Measurements from ENCODE around the gene JMJD6. TPM values are rescaled to one million over a fixed set of nuclear protein-coding genes. Genes with fewer than 3 reads are reported as not detected.

JMJD6 gene
- total and polyA plus RNA-seq, 2 of the 8 experiments (the other 6 are each of a cell fraction or from before 2014, with no cell fraction given): 8.6 to 18.6 TPM

DNA sequence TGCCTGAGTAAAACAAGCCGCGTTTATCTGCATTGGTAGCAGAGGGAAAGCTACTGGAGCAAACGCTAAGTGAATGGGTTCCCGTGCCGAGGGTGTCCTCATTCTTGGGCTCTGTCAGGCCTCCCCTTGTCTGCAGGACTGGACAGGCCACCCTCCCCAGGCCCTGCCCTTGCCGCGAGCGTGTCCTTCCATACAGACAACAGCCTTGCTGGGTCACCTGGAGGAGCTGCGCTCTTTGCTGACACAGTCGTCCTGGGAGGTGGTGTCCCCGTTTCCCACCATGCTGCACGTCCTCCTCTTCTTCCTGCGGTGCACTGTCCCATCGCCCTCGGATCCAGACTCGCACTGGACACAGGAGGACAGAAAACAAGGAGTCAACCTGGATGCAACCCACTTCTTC is 7.9 kb downstream of the JMJD6 start:
- CTCF ChIA-PET (ENCODE audit: partially characterized antibody): interaction anchor here (0.6 to 10.2 kb wide), 6 partner anchors 10 to 903 kb away, joined by 3 to 155 read pairs (median 4); no protein-coding TSS in a partner anchor
- TF ChIP-seq POU5F1 (IDR thresholded peaks at IDR 0.05; ENCODE audit: low read depth, low read length) (no peak), CHD2 (IDR thresholded peaks at IDR 0.05; ENCODE audit: low read length) (no peak), EGR1 (IDR thresholded peaks at IDR 0.05; ENCODE audit: borderline replicate concordance, low read depth, low read length) (no peak), SIN3A (conservative IDR thresholded peaks at IDR 0.05 in 1 of 2, IDR thresholded peaks at IDR 0.05 in 1 of 2; ENCODE audit: low read depth in 1 of 2, low read length in 2 of 2) (no peak), EP300 (IDR thresholded peaks at IDR 0.05; ENCODE audit: borderline replicate concordance in 1 of 2, low read depth in 2 of 2, low read length in 2 of 2) (no peak), BRCA1 (IDR thresholded peaks at IDR 0.05; ENCODE audit: low read depth, low read length) (no peak), SIX5 (IDR thresholded peaks at IDR 0.05; ENCODE audit: low read depth, low read length) (no peak), CTBP2 (IDR thresholded peaks at IDR 0.05; ENCODE audit: borderline replicate concordance, insufficient read depth, insufficient read length, low read length) (no peak), ZNF274 (IDR thresholded peaks at IDR 0.05; ENCODE audit: borderline replicate concordance, extremely low read depth, low read length) (no peak), NRF1 (IDR thresholded peaks at IDR 0.05; ENCODE audit: low read depth, low read length) (no peak), SP1 (IDR thresholded peaks at IDR 0.05; ENCODE audit: low read depth, low read length) (no peak), CREB1 (IDR thresholded peaks at IDR 0.05) (no peak)
- TF ChIP-seq, protein P1, sequence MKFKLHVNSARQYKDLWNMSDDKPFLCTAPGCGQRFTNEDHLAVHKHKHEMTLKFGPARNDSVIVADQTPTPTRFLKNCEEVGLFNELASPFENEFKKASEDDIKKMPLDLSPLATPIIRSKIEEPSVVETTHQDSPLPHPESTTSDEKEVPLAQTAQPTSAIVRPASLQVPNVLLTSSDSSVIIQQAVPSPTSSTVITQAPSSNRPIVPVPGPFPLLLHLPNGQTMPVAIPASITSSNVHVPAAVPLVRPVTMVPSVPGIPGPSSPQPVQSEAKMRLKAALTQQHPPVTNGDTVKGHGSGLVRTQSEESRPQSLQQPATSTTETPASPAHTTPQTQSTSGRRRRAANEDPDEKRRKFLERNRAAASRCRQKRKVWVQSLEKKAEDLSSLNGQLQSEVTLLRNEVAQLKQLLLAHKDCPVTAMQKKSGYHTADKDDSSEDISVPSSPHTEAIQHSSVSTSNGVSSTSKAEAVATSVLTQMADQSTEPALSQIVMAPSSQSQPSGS (IDR thresholded peaks at IDR 0.05; ENCODE audit: low read length): no peak

More for the DNA sequence above, 7.9 kb downstream of the JMJD6 start:
- H3K18ac ChIP-seq (ENCODE audit: extremely low read depth, low read length): no peak overlapping the region
- H2BK12ac ChIP-seq (ENCODE audit: low read depth, low read length): no peak overlapping the region
- H3K4me1 ChIP-seq (replicated peaks in 1 of 4; ENCODE audit: control insufficient read depth in 3 of 4, insufficient read depth in 4 of 4, low read length in 3 of 4): no peaks in the 10 kb centered on the region
- H3K79me1 ChIP-seq (ENCODE audit: low read depth, low read length): no peaks in the 10 kb centered on the region
- H4K5ac ChIP-seq (ENCODE audit: insufficient read length, low read depth, low read length): no peak overlapping the region
- no peak overlapping the region for H2AK5ac ChIP-seq (ENCODE audit: low read depth, low read length)
- H3K23me2 ChIP-seq (ENCODE audit: low read depth, low read length): no peaks in the 10 kb centered on the region
- H3K79me2 ChIP-seq (ENCODE audit: control insufficient read depth in 1 of 2, insufficient read depth in 2 of 2, low read length in 2 of 2): no peaks in the 10 kb centered on the region
- DNase-seq (ENCODE audit: low read depth in 1 of 2, low spot score in 2 of 2): no peak
- no peak overlapping the region for H4K8ac ChIP-seq (ENCODE audit: extremely low read depth, insufficient read depth, low read length)
- H3K23ac ChIP-seq (ENCODE audit: insufficient read length): no peak overlapping the region
- H4K20me1 ChIP-seq (replicated peaks in 1 of 2; ENCODE audit: control insufficient read depth in 1 of 2, insufficient read depth in 2 of 2, low read length in 2 of 2): peaks cover 0 to 4% of the 10 kb centered on the region in 2 experiments
- FAIRE-seq: no peak
- H4K91ac ChIP-seq (replicated peaks; ENCODE audit: insufficient read length, low read length): no peak overlapping the region
- H2BK20ac ChIP-seq (ENCODE audit: low read length): no peak overlapping the region
- H3K9me3 ChIP-seq (ENCODE audit: insufficient read depth in 2 of 2, low read depth in 1 of 2, low read length in 1 of 2): no peaks in the 10 kb centered on the region
- no peak overlapping the region for H3K4ac ChIP-seq (replicated peaks; ENCODE audit: insufficient read length, low read depth, low read length)
- no peak overlapping the region for H3K9ac ChIP-seq (replicated peaks in 1 of 4; ENCODE audit: extremely low read depth in 1 of 4, low read depth in 3 of 4, low read length in 3 of 4)
- 89% methylated on average over 16 of the region's 16 CpGs; no CpG with 5 or more reads in 1 of the 2 experiments for WGBS, 2 experiments (ENCODE audit: extremely low coverage in 1 of 2, insufficient coverage in 1 of 2, insufficient read length in 1 of 2, insufficient replicate concordance in 2 of 2, low coverage in 1 of 2, low lambda C conversion rate in 2 of 2, missing lambda C conversion rate in 1 of 2)
- H3K27ac ChIP-seq (ENCODE audit: low read depth, low read length): no peak overlapping the region
- H3K56ac ChIP-seq (replicated peaks; ENCODE audit: insufficient read length, low read depth, low read length): no peak overlapping the region
- no peak overlapping the region for H3K14ac ChIP-seq (ENCODE audit: insufficient read length)
- peaks cover 11 to 59% (median 38%) of the 10 kb centered on the region in 4 experiments; a peak in 7 of 8 replicates for H3K36me3 ChIP-seq (ENCODE audit: control insufficient read depth in 2 of 4, insufficient read depth in 4 of 4, low read length in 3 of 4)
- no peak overlapping the region for H3K4me2 ChIP-seq (ENCODE audit: insufficient read depth in 1 of 2, low read depth in 2 of 2, low read length in 2 of 2)
- H2BK15ac ChIP-seq (ENCODE audit: low read length): no peak overlapping the region
- H2BK120ac ChIP-seq (replicated peaks; ENCODE audit: low read depth, low read length): no peak overlapping the region
- no peak overlapping the region for H2BK5ac ChIP-seq (ENCODE audit: low read depth, low read length)
- no peaks in the 10 kb centered on the region for H3K27me3 ChIP-seq (replicated peaks in 1 of 4; ENCODE audit: control insufficient read depth in 3 of 4, extremely low read depth in 1 of 4, insufficient read depth in 3 of 4, low read length in 3 of 4)
- POLR2A ChIA-PET (ENCODE audit: partially characterized antibody): interaction anchor here (0.8 to 3.5 kb wide), 5 partner anchors 9 to 21 kb away, joined by 3 to 19 read pairs (median 4); partner anchors contain the start of genes JMJD6, METTL23, MFSD11 and SRSF2
- no peak overlapping the region for H2AFZ ChIP-seq (ENCODE audit: low read length)
- no peak overlapping the region for H3K4me3 ChIP-seq (ENCODE audit: extremely low read depth in 1 of 4, insufficient read depth in 2 of 4, low read depth in 3 of 4, low read length in 4 of 4)

All from H1 (cell line).